Mucosa of descending colon (tissue), 3 donors: Measurements from ENCODE around the gene ARSG. TPM values are rescaled to one million over a fixed set of nuclear protein-coding genes. Genes with fewer than 3 reads are reported as not detected.
"Not testable (repeated sequence)": the region's sequence is repeated elsewhere in the genome, so short reads cannot be mapped to it uniquely, and the experiment has no call there.

Source experiments
- ATAC-seq: fragments of 200-7000 bp; cut with Tn5 transposase; one replicate; pipeline ENCODE4 v1.9.1; 2020; ENCODE audit warnings: mild to moderate bottlenecking, moderate library complexity
- DNase-seq, 3 donors: peaks; one replicate each; pipeline ENCODE4 v3.0.0-alpha.2; 2020
- H3K36me3 ChIP-seq: fragments of 200-600 bp; one replicate; pipeline ENCODE4 v1.8.0; 2021; ENCODE audit warnings: low read depth, mild to moderate bottlenecking
- H3K4me1 ChIP-seq: fragments of 200-600 bp; one replicate; pipeline ENCODE4 v1.8.0; 2021; ENCODE audit warnings: low read depth, mild to moderate bottlenecking
- H3K4me3 ChIP-seq: fragments of 200-600 bp; one replicate; pipeline ENCODE4 v1.8.0; 2021; ENCODE audit warnings: mild to moderate bottlenecking
- H3K9me3 ChIP-seq: fragments of 200-600 bp; one replicate; pipeline ENCODE4 v1.8.0; 2021; ENCODE audit warnings: mild to moderate bottlenecking
- intact Hi-C, 2 donors: fragments of 100-400 bp; cut with DNase I in 1 of 2; cut with micrococcal nuclease in 1 of 2; formaldehyde crosslinking; loops; one replicate each; pipeline versions ENCODE4 v1.11.0 to v1.11.1; 2022; cut with DNase I, micrococcal nuclease
- total RNA-seq, 3 donors: library from RNA; stranded (reverse); fragmentation: NEBNext Ultra II Directional in 2 of 3; extraction: Animal tissue kit (Norgen Biotek cat#: 25700) in 2 of 3; gene quantifications; one replicate each; pipeline versions ENCODE4 v1.2.1 to v1.2.4, GENCODE V29; 2021 to 2023
- TF ChIP-seq, protein P1 (sequence below): fragments of 200-600 bp; IDR thresholded peaks from one replicate; pipeline ENCODE4 v1.8.0; 2022; ENCODE audit warnings: antibody characterized with exemption, mild to moderate bottlenecking
- donor health status: DM: no; HTN: no; CAD: no; lungs with moderate emphysema.
- donor health status: DM: no; HTN: no; CAD: no.
- donor health status: DM: no; HTN: yes; CAD: no.

The ARSG gene
- total RNA-seq, 3 donors from 2014 or later = 1.7 to 3.1 (median 2.1) TPM

DNA sequence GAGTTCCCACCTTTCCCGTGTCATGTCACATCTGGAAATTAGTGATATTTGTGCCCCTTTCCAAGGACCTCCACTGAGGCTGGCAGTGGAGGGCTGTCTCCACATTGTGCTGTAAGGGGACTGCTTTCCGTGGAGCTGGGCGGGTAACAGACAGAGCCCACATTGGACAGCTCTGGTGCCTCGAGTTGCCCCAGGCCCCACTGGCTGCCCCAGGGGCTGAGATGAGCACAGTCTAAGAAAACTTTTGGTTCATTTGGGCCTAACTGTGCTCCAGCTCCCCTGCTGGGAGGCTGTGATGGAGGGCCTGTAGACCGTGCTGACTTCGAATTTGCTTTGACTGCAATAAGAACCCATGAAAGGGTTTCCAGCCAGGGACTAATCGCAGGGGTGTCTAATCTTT, 38.0 kb downstream of the ARSG start:
- Histone ChIP-seq H3K36me3 (no peaks in the 10 kb centered on the region), H3K4me3 (no peak overlapping the region), H3K4me1 (no peaks in the 10 kb centered on the region), H3K9me3 (peaks cover 21% of the 10 kb centered on the region)
- DNase-seq (no peak), ATAC-seq (no peak)
- intact Hi-C loops = no loop called here
- TF ChIP-seq, protein P1, sequence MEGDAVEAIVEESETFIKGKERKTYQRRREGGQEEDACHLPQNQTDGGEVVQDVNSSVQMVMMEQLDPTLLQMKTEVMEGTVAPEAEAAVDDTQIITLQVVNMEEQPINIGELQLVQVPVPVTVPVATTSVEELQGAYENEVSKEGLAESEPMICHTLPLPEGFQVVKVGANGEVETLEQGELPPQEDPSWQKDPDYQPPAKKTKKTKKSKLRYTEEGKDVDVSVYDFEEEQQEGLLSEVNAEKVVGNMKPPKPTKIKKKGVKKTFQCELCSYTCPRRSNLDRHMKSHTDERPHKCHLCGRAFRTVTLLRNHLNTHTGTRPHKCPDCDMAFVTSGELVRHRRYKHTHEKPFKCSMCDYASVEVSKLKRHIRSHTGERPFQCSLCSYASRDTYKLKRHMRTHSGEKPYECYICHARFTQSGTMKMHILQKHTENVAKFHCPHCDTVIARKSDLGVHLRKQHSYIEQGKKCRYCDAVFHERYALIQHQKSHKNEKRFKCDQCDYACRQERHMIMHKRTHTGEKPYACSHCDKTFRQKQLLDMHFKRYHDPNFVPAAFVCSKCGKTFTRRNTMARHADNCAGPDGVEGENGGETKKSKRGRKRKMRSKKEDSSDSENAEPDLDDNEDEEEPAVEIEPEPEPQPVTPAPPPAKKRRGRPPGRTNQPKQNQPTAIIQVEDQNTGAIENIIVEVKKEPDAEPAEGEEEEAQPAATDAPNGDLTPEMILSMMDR = no peak

GRCh38 chr17:68331932-68332331, 40.6 kb downstream of the ARSG start:
- H3K4me3 ChIP-seq, H3K4me1 ChIP-seq, intact Hi-C loops, H3K36me3 ChIP-seq, DNase-seq, ATAC-seq: not testable (repeated sequence)
- peaks cover 21% of the 10 kb centered on the region for H3K9me3 ChIP-seq

- TF ChIP-seq, protein P1 = no peak
- Histone ChIP-seq H3K36me3 (no peaks in the 10 kb centered on the region), H3K9me3 (peaks cover 21% of the 10 kb centered on the region), H3K4me3 (no peak overlapping the region), H3K4me1 (no peaks in the 10 kb centered on the region)
- intact Hi-C loops = no loop called here
- ATAC-seq = no peak
- DNase-seq = no peak
Observed at GRCh38 chr17:68334393-68334792, 43.1 kb downstream of the ARSG start.

DNA sequence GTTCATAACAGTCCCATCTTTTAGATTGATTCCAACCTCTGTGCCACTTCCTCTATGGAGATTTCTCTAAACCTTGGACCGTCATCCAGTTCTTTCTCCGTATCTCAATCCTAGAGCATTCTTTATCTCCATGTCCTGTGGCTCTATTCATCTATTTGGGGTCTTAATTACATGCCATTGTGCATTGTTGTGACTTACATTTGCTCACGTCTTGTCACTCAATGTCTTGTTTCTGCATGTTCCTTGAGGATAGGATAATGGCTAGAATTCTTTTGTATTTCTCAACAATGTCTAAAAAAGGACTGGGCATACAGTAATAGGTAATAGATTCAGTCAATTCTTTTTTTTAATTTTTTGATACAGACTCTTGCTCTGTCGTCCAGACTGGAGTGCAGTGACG, 50.2 kb downstream of the ARSG start:
- no peaks in the 10 kb centered on the region for H3K36me3 ChIP-seq
- intact Hi-C loops = loop anchor here in 1 of 2 donors (10.0 kb wide), 1 partner anchor 47 kb away; the partner anchor contains the start of genes ARSG and SLC16A6
- DNase-seq (no peak), ATAC-seq (no peak)
- TF ChIP-seq, protein P1 = no peak
- no peaks in the 10 kb centered on the region for H3K4me1 ChIP-seq
- H3K4me3 ChIP-seq = no peak overlapping the region
- no peaks in the 10 kb centered on the region for H3K9me3 ChIP-seq

DNA sequence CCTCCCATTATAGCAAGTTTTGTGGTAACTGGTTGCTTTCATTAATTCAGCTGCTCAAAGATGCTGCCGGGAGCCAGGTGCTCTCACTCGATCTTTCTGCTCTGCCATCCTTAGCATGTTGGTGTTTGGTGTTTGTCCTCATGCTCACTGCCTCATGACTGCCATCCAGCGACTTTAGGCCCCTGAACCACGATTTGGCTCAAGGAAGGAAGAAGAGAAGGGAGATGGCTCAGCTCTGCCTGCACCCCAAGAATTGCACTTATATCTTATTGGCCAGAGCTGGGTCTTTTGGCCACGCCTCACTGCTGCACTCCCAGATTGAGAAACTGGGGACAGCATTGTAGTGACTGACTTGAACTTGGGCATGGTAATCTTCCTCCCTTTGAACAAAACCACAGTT, 52.7 kb downstream of the ARSG start:
- no peak for ATAC-seq
- intact Hi-C loops = loop anchor here in 1 of 2 donors (10.0 kb wide), 1 partner anchor 49 kb away; the partner anchor contains the start of genes ARSG and SLC16A6
- DNase-seq = no peak
- Histone ChIP-seq H3K9me3 (no peaks in the 10 kb centered on the region), H3K4me3 (no peak overlapping the region), H3K4me1 (no peaks in the 10 kb centered on the region), H3K36me3 (no peaks in the 10 kb centered on the region)
- TF ChIP-seq, protein P1 = no peak

DNA sequence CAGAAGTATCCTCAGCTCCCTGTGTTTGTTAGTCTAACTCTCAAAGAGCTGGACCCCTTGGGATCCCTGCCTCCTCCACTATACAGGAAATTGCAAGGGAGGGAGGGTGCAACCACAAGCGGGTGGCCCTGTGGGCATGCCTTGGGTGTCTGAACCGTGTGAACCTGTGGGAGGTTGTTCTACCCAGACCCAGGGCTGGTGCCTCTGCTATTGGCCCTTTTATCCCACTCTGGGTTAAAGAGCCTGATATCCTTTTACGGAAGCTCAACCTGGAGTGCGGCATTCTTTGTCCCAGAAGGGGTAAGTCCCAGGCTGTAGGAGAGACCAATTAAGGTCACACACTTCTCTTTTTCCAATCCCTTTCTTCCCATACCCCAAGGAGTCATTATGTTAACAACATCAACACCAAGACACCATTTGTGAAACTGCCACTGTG, 53.4 kb downstream of the ARSG start:
- ATAC-seq (peak; percentile 56), DNase-seq (peak in 2 of 3 donors; percentile 21 to 29)
- Histone ChIP-seq H3K4me1 (no peaks in the 10 kb centered on the region), H3K4me3 (no peak overlapping the region), H3K36me3 (no peaks in the 10 kb centered on the region), H3K9me3 (no peaks in the 10 kb centered on the region)
- intact Hi-C loops = loop anchor here in 1 of 2 donors (10.0 kb wide), 1 partner anchor 50 kb away; the partner anchor contains the start of genes ARSG and SLC16A6
- TF ChIP-seq, protein P1 = no peak
